ENCODE results near the gene CRIP2. TPM values are rescaled to one million over a fixed set of nuclear protein-coding genes. Genes with fewer than 3 reads are reported as not detected.

Gene CRIP2
- total and polyA plus RNA-seq, 10 of the 15 experiments (the other 5 are each of a cell fraction or from before 2014, with no cell fraction given), result 0.04 to 0.62 (median 0.37) TPM; not detected in 5

DNA sequence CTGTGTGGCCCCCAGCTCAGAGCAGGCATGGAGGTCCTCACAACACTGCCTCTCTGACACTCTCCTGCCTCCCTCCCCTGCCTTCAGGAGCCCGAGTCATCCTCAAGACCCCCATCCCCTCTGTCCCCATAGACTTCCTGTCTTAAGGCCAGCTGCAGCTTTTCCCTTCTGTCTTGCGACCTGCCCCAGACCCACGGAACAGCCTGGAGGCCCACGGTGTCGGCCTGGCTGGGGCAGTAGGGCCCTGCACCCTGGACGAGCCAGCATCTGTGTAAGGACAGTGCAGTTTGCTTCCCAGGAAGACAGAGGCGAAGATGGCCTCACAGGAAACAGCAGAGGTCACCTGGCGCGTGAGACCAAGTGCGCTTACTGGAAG lies 26.1 kb downstream of the CRIP2 start:
- BruUV-seq (replicated peaks), result no TSS peak
- H2AFZ ChIP-seq (ENCODE audit: control insufficient read depth, low read depth, low read length), result no peak overlapping the region
- H3K4me3 ChIP-seq, result no peak overlapping the region
- no peak overlapping the region for H3K9ac ChIP-seq (ENCODE audit: control insufficient read depth, insufficient read depth, low read length)
- H3K4me1 ChIP-seq (ENCODE audit: control insufficient read depth, insufficient read depth, low read length), result no peaks in the 10 kb centered on the region
- FAIRE-seq (no peak), DNase-seq (ENCODE audit: low read depth, low spot score) (no peak), ATAC-seq (no peak)
- no peak overlapping the region for H3K4me2 ChIP-seq (ENCODE audit: control insufficient read depth, insufficient read depth)
- no peak overlapping the region for H3K27ac ChIP-seq (ENCODE audit: control insufficient read depth, insufficient read depth)
- H3K79me2 ChIP-seq (ENCODE audit: control insufficient read depth, insufficient read depth, low read length), result no peaks in the 10 kb centered on the region
- SMC1A ChIA-PET (ENCODE audit: uncharacterized antibody, unreplicated experiment), result no interaction called here
- H3K36me3 ChIP-seq (ENCODE audit: control insufficient read depth in 2 of 2, insufficient read depth in 2 of 2, low read length in 1 of 2), result no peaks in the 10 kb centered on the region
- WGBS (ENCODE audit: insufficient coverage, insufficient replicate concordance, low lambda C conversion rate, missing lambda C conversion rate), result 74% methylated on average over 10 of the region's 10 CpGs
- CTCF ChIA-PET, result interaction anchor here (1.1 kb wide), 1 partner anchor 20 kb away, joined by 3 read pairs; no protein-coding TSS in a partner anchor
- intact Hi-C loops (cut with micrococcal nuclease; ENCODE audit: unreplicated experiment) (no loop called here), in situ Hi-C loops (cut with MboI) (no loop called here)
- H4K20me1 ChIP-seq (ENCODE audit: control insufficient read depth, insufficient read depth), result no peaks in the 10 kb centered on the region
- RAD21 ChIA-PET (ENCODE audit: unreplicated experiment), result no interaction called here
- H3K27me3 ChIP-seq (replicated peaks in 1 of 2; ENCODE audit: control insufficient read depth in 2 of 2, insufficient read depth in 2 of 2, low read length in 1 of 2), result no peaks in the 10 kb centered on the region
- H3K9me3 ChIP-seq (replicated peaks; ENCODE audit: control insufficient read depth, insufficient read depth, low read length), result no peaks in the 10 kb centered on the region
- POLR2A ChIA-PET, result interaction anchor here (0.5 kb wide), 1 partner anchor 439 kb away, joined by 3 read pairs; no protein-coding TSS in a partner anchor
- no peak for TF ChIP-seq ASH2L (IDR thresholded peaks at IDR 0.05; ENCODE audit: borderline replicate concordance, low read depth)
- no peak for TF ChIP-seq SUZ12 (IDR thresholded peaks at IDR 0.05; ENCODE audit: unreplicated experiment)
- no peak for TF ChIP-seq ZBTB11 (CRISPR knock-in tag; IDR thresholded peaks at IDR 0.05)
- TF ChIP-seq LARP7 (IDR thresholded peaks at IDR 0.05), result no peak
- no peak for TF ChIP-seq PKNOX1 (IDR thresholded peaks at IDR 0.05)
- no peak for TF ChIP-seq ZNF24 (IDR thresholded peaks at IDR 0.05)
- no peak for TF ChIP-seq NKRF (conservative IDR thresholded peaks at IDR 0.05)
- TF ChIP-seq BACH1 (IDR thresholded peaks at IDR 0.05; ENCODE audit: borderline replicate concordance), result no peak
- TF ChIP-seq MTA3 (IDR thresholded peaks at IDR 0.05; ENCODE audit: borderline replicate concordance, low read length), result no peak
- no peak for TF ChIP-seq WRNIP1 (IDR thresholded peaks at IDR 0.05; ENCODE audit: borderline replicate concordance, low read depth, low read length)
